Tibial nerve (tissue), 3 donors: ENCODE measurements around the gene OR2AT4.

Experiments used
- CTCF ChIP-seq, 5 experiments: fragments of 200-600 bp in 3 of 5; fragments of 450-650 bp in 2 of 5; sonication (generic) in 3 of 5; IDR thresholded peaks; one replicate each; pipeline ENCODE4 v1.5.1; 2016 to 2019; ENCODE audit warnings: antibody characterized with exemption in 5 of 5, mild to moderate bottlenecking in 3 of 5, moderate library complexity in 2 of 5
- POLR2A ChIP-seq, 2 donors: fragments of 450-650 bp; IDR thresholded peaks; one replicate each; pipeline ENCODE4 v1.6.1; 2017; ENCODE audit warnings: antibody characterized with exemption in 2 of 2, mild to moderate bottlenecking in 2 of 2, moderate library complexity in 2 of 2

- TF ChIP-seq POLR2A (IDR thresholded peaks at IDR 0.05) (no peak), CTCF (IDR thresholded peaks at IDR 0.05) (no peak)
Measured at GRCh38 chr11:75145972-75146519, 49.4 kb upstream of the OR2AT4 start.
